PC-9 (cell line): ENCODE results near the gene PHOSPHO2. TPM values are rescaled to one million over a fixed set of nuclear protein-coding genes. Genes with fewer than 3 reads are reported as not detected.

Experiments used
- BruUV-seq: library from RNA; stranded (reverse); fragments of 400-500 nt; replicated peaks from 2 replicates; lab custom pipeline; 2021; lab: Mats Ljungman, UMichigan
- CTCF ChIA-PET: fragments of 300-600 bp; sonication (Branson Sonifier 250); formaldehyde crosslinking; loops from one replicate; lab custom pipeline; 2022; ENCODE audit warnings: antibody characterized with exemption; lab: Charles Lee
- POLR2A ChIA-PET: fragments of 300-600 bp; sonication (Branson Sonifier 250); formaldehyde crosslinking; loops from one replicate; lab custom pipeline; 2022; ENCODE audit warnings: antibody characterized with exemption; ENCODE audit not compliant: unreplicated experiment; lab: Charles Lee
- DNase-seq, 2 experiments: peaks; one replicate each; pipeline versions ENCODE4 v3.0.0 to v3.0.0-alpha.2; 2015 to 2022; ENCODE audit warnings: mixed read lengths in 1 of 2
- H2AFZ ChIP-seq: fragments of 200-600 bp; sonication (generic); 2 replicates; pipeline ENCODE4 v1.8.1; 2017; ENCODE audit warnings: antibody characterized with exemption
- H3F3A ChIP-seq: fragments of 200-600 bp; sonication (generic); 2 replicates; pipeline ENCODE4 v1.8.1; 2017; ENCODE audit warnings: antibody characterized with exemption, mild to moderate bottlenecking, low read depth; ENCODE audit not compliant: insufficient read depth
- H3K27ac ChIP-seq: fragments of 200-600 bp; sonication (generic); 2 replicates; pipeline ENCODE4 v1.6.1; 2016; ENCODE audit warnings: mixed run types
- H3K27me3 ChIP-seq: fragments of 200-600 bp; sonication (generic); 2 replicates; pipeline ENCODE4 v1.6.1; 2016; ENCODE audit warnings: low read depth, mixed run types; ENCODE audit not compliant: insufficient read depth
- H3K36me3 ChIP-seq: fragments of 200-600 bp; sonication (generic); 2 replicates; pipeline ENCODE4 v1.6.1; 2016; ENCODE audit warnings: low read depth, mixed run types
- H3K4me1 ChIP-seq: fragments of 200-600 bp; sonication (generic); replicated peaks from 2 replicates; pipeline ENCODE4 v1.6.1; 2016; ENCODE audit warnings: mixed run types; ENCODE audit not compliant: insufficient read depth
- H3K4me2 ChIP-seq: fragments of 200-600 bp; sonication (generic); 2 replicates; pipeline ENCODE4 v1.6.1; 2017; ENCODE audit warnings: mixed run types
- H3K4me3 ChIP-seq: fragments of 200-600 bp; sonication (generic); 2 replicates; pipeline ENCODE4 v1.6.1; 2016; ENCODE audit warnings: mixed run types
- H3K79me2 ChIP-seq: fragments of 200-600 bp; sonication (generic); 2 replicates; pipeline ENCODE4 v1.6.1; 2017; ENCODE audit warnings: low read depth, mixed run types
- H3K9me2 ChIP-seq: fragments of 200-600 bp; sonication (generic); 2 replicates; pipeline ENCODE4 v1.8.1; 2017; ENCODE audit warnings: mild to moderate bottlenecking; ENCODE audit not compliant: insufficient read depth
- H3K9me3 ChIP-seq: fragments of 200-600 bp; sonication (generic); 2 replicates; pipeline ENCODE4 v1.8.1; 2016; ENCODE audit warnings: low read depth; ENCODE audit not compliant: insufficient read depth
- H4K20me1 ChIP-seq: fragments of 200-600 bp; sonication (generic); 2 replicates; pipeline ENCODE4 v1.8.1; 2017; ENCODE audit not compliant: insufficient read depth
- EZH2 ChIP-seq: fragments of 200-600 bp; sonication (generic); IDR thresholded peaks from 2 replicates; pipeline ENCODE4 v1.8.0; 2017; ENCODE audit warnings: antibody characterized with exemption, low read depth
- intact Hi-C: fragments of 100-400 bp; cut with micrococcal nuclease; formaldehyde crosslinking; loops from one replicate; pipeline ENCODE4 v1.10.0; 2022; ENCODE audit not compliant: unreplicated experiment
- total RNA-seq: library from RNA; stranded (reverse); gene quantifications from 2 replicates; pipeline ENCODE4 v1.2.3, GENCODE V29; 2021
- TF ChIP-seq, protein P1 (sequence below): fragments of 200-600 bp; sonication (generic); conservative IDR thresholded peaks from 2 replicates; pipeline ENCODE4 v1.6.1; 2017; ENCODE audit warnings: mixed run types, antibody characterized with exemption, mild to moderate bottlenecking, moderate library complexity

PHOSPHO2 gene
- total RNA-seq, 1 experiment from 2014 or later, result 5.9 TPM

DNA sequence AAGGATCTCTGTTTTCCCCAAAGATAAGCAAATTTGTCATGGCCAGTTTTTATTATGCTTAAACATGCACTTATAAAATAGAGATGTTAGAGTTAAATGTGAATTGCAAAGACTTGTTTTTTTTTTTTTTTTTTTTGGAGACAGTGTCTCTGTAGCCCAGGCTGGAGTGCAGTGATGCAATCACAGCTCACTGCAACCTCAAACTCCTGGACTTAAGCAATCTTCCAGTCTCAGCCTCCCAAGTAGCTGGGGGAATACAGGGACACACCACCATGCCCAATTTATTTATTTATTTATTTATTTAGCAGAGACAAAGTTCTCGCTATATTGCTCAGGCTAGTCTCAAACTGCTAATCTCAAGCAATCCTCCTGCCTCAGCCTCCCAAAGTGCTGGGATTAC lies 15.1 kb downstream of the PHOSPHO2 start:
- no peak overlapping the region for H3K4me3 ChIP-seq
- ChIA-PET POLR2A (no interaction called here), CTCF (no interaction called here)
- H3F3A ChIP-seq, result no peaks in the 10 kb centered on the region
- H3K4me1 ChIP-seq, result no peaks in the 10 kb centered on the region
- no peak for TF ChIP-seq EZH2
- TF ChIP-seq, protein P1, sequence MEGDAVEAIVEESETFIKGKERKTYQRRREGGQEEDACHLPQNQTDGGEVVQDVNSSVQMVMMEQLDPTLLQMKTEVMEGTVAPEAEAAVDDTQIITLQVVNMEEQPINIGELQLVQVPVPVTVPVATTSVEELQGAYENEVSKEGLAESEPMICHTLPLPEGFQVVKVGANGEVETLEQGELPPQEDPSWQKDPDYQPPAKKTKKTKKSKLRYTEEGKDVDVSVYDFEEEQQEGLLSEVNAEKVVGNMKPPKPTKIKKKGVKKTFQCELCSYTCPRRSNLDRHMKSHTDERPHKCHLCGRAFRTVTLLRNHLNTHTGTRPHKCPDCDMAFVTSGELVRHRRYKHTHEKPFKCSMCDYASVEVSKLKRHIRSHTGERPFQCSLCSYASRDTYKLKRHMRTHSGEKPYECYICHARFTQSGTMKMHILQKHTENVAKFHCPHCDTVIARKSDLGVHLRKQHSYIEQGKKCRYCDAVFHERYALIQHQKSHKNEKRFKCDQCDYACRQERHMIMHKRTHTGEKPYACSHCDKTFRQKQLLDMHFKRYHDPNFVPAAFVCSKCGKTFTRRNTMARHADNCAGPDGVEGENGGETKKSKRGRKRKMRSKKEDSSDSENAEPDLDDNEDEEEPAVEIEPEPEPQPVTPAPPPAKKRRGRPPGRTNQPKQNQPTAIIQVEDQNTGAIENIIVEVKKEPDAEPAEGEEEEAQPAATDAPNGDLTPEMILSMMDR, result no peak
- no peaks in the 10 kb centered on the region for H3K9me3 ChIP-seq
- no peak overlapping the region for H3K4me2 ChIP-seq
- DNase-seq, result no peak
- no peaks in the 10 kb centered on the region for H3K9me2 ChIP-seq
- no peaks in the 10 kb centered on the region for H4K20me1 ChIP-seq
- H2AFZ ChIP-seq, result no peak overlapping the region
- no peaks in the 10 kb centered on the region for H3K79me2 ChIP-seq
- no TSS peak for BruUV-seq
- H3K27ac ChIP-seq, result no peak overlapping the region
- intact Hi-C loops, result no loop called here
- no peaks in the 10 kb centered on the region for H3K27me3 ChIP-seq
- no peaks in the 10 kb centered on the region for H3K36me3 ChIP-seq

DNA sequence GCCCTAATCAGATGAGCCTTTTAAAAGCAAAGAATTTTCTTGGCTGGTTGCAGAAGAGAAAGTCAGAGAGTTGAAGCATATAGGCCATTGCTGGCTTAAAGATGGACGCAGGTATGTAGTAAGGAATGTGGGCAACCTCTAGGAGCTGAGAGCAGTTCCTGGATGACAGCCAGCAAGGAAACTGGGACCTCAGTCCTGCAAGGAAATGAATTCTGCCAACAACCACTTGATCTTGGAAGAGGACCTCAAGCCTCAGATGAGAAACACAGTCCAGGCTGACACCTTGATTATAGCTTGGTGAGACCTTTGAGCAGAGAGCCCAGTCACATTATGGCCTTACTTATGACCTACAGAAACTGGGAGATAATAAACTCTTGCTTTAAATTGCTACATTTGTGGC lies 15.7 kb downstream of the PHOSPHO2 start:
- no peaks in the 10 kb centered on the region for H3K36me3 ChIP-seq
- H4K20me1 ChIP-seq, result no peaks in the 10 kb centered on the region
- BruUV-seq, result no TSS peak
- TF ChIP-seq EZH2, result no peak
- TF ChIP-seq, protein P1, result no peak
- no peaks in the 10 kb centered on the region for H3K79me2 ChIP-seq
- ChIA-PET CTCF (no interaction called here), POLR2A (no interaction called here)
- H3K27ac ChIP-seq, result no peak overlapping the region
- no peaks in the 10 kb centered on the region for H3F3A ChIP-seq
- intact Hi-C loops, result no loop called here
- H3K9me2 ChIP-seq, result no peaks in the 10 kb centered on the region
- H3K4me1 ChIP-seq, result no peaks in the 10 kb centered on the region
- H3K4me3 ChIP-seq, result no peak overlapping the region
- DNase-seq, result no peak
- H3K27me3 ChIP-seq, result no peaks in the 10 kb centered on the region
- no peaks in the 10 kb centered on the region for H3K9me3 ChIP-seq
- H2AFZ ChIP-seq, result no peak overlapping the region
- no peak overlapping the region for H3K4me2 ChIP-seq

DNA sequence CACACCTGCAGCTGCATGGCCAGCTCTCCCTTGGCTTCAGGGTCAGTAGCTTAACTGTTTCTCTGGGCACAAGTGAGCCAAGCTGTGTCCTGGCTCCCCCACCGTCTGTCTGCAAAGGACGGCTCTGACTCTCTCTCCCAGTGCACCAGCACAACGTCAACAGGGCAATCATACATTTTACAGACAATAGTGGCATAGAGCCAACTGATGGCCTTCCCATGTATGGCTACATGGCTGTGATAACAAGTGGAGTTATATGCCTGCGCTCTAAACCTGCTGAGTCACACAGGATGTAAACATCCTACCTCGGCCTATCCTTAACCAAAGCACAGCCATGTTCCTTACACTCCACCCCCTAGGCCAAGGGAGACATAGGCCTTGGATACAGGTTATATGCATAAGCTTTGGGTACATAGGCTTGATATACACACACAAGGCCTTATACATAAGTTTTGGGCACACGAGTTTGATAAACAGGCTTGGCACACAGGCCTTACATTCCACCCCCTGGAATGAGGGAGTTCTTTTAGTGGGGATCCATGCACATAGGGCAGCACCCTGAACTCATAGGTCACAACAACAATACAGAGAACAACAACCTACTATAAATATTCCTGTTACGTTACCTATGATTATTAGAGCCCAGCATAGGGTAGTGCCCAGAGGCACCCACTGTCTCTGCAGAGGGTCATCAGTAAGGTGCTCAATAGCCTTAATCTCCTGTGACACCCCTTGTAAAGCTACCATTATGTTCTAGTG lies 17.7 kb downstream of the PHOSPHO2 start:
- POLR2A ChIA-PET, result no interaction called here
- no peaks in the 10 kb centered on the region for H3K4me1 ChIP-seq
- no peaks in the 10 kb centered on the region for H3K9me2 ChIP-seq
- no peak overlapping the region for H3K4me3 ChIP-seq
- H3K79me2 ChIP-seq, result no peaks in the 10 kb centered on the region
- H3K4me2 ChIP-seq, result no peak overlapping the region
- no peak for TF ChIP-seq EZH2
- TF ChIP-seq, protein P1, result no peak
- no peaks in the 10 kb centered on the region for H3K36me3 ChIP-seq
- no peak for DNase-seq
- H4K20me1 ChIP-seq, result no peaks in the 10 kb centered on the region
- no TSS peak for BruUV-seq
- H3K27ac ChIP-seq, result no peak overlapping the region
- H3F3A ChIP-seq, result no peaks in the 10 kb centered on the region
- intact Hi-C loops, result no loop called here
- no peaks in the 10 kb centered on the region for H3K9me3 ChIP-seq
- CTCF ChIA-PET, result no interaction called here
- no peak overlapping the region for H2AFZ ChIP-seq
- H3K27me3 ChIP-seq, result no peaks in the 10 kb centered on the region
